ENCODE results near the gene TPRN.

DNA sequence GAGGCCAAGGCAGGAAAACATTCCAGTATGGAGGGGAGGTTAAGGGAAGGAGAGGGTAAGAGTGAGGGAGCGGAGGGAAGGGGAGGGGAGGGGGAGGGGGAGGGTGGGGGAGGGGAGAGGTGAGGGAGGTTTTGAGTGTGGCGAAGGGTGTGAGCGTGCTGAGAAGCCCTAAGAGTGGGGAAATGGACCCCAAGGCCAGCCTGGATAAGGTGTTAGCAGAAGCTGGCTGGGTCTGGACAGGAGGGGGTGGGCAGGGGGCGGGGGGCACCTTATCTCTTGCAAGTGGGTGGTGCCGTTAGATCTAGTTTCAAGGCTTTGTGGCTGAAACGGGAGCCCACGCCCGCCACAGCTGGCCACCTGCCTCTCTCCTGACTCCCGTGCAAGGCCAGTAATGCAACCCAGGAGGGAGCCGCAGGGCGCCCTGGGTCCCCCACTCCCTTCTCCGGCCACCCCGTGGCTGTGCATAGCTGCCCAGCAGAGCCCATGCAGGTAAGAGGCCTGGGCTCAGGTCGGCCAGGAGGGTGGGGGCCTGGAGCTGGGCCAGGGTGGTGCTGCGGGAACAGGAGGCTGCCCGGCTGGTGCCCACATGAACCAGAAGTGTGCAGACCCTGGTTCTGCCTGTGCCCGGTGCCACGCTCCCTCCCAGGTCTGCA is 27.4 kb upstream of the TPRN start:
- TF ChIP-seq CTCF (conservative IDR thresholded peaks at IDR 0.05; ENCODE audit: low read depth, low read length) (no peak), POLR2A (IDR thresholded peaks at IDR 0.05; ENCODE audit: low read depth, low read length) (no peak), RFX5 (IDR thresholded peaks at IDR 0.05; ENCODE audit: low read depth, low read length) (no peak), MAZ (IDR thresholded peaks at IDR 0.05; ENCODE audit: borderline replicate concordance, low read depth, low read length) (no peak), SMC3 (IDR thresholded peaks at IDR 0.05; ENCODE audit: low read depth, low read length) (no peak), USF2 (IDR thresholded peaks at IDR 0.05; ENCODE audit: low read depth, low read length) (no peak), NFE2L2 (IDR thresholded peaks at IDR 0.05; ENCODE audit: low read depth, low read length) (no peak), RAD21 (IDR thresholded peaks at IDR 0.05; ENCODE audit: low read length) (no peak), CHD1 (IDR thresholded peaks at IDR 0.05; ENCODE audit: low read depth, low read length) (no peak), BHLHE40 (IDR thresholded peaks at IDR 0.05; ENCODE audit: low read depth, low read length) (no peak), RCOR1 (IDR thresholded peaks at IDR 0.05; ENCODE audit: insufficient replicate concordance, low read length) (no peak), CEBPB (IDR thresholded peaks at IDR 0.05; ENCODE audit: low read depth, low read length) (no peak), FOS (IDR thresholded peaks at IDR 0.05; ENCODE audit: low read depth, low read length) (no peak), MXI1 (IDR thresholded peaks at IDR 0.05; ENCODE audit: borderline replicate concordance, low read depth, low read length) (no peak)
